Measurements from ENCODE around the gene ENGASE. TPM values are rescaled to one million over a fixed set of nuclear protein-coding genes. Genes with fewer than 3 reads are reported as not detected.

Gene ENGASE
- total and polyA plus RNA-seq, 9 of the 15 experiments (the other 6 are each of a cell fraction or from before 2014, with no cell fraction given), result 0.06 to 45.5 (median 13.9) TPM

GRCh38 chr17:79135628-79136405 is 61.2 kb downstream of the ENGASE start:
- peaks cover 21 to 62% of the 10 kb centered on the region in 2 experiments for H3K27me3 ChIP-seq (ENCODE audit: control insufficient read depth in 2 of 2, insufficient read depth in 2 of 2, low read length in 2 of 2)
- no peaks in the 10 kb centered on the region for H3K79me2 ChIP-seq (ENCODE audit: control insufficient read depth, insufficient read depth, low read length)
- ATAC-seq (no peak), FAIRE-seq (no peak), DNase-seq (ENCODE audit: extremely low read depth in 1 of 4, low spot score in 3 of 4) (no peak)
- in situ Hi-C loops (cut with MboI), result no loop called here
- no peaks in the 10 kb centered on the region for H3K36me3 ChIP-seq (ENCODE audit: control insufficient read depth, insufficient read depth, low read length)
- intact Hi-C loops (cut with micrococcal nuclease), result no loop called here
- ChIA-PET CTCF (ENCODE audit: low intra/inter-chr PET ratio) (interaction anchor here (0.5 kb wide), 1 partner anchor 46 kb away, joined by 3 read pairs; no protein-coding TSS in a partner anchor), POLR2A (no interaction called here)
- H3K4me1 ChIP-seq (replicated peaks in 1 of 2; ENCODE audit: control insufficient read depth in 2 of 2, insufficient read depth in 2 of 2, low read length in 2 of 2), result peaks cover 0 to 6% of the 10 kb centered on the region in 2 experiments; a peak in 2 of 5 replicates
- H3K4me3 ChIP-seq, result no peak overlapping the region
- H2AFZ ChIP-seq (ENCODE audit: low read depth, low read length), result no peak overlapping the region
- peaks cover 17% of the 10 kb centered on the region for H4K20me1 ChIP-seq (replicated peaks; ENCODE audit: control insufficient read depth, insufficient read depth, low read length)
- WGBS (ENCODE audit: insufficient coverage, low coverage, missing lambda C conversion rate), result under 1% methylated on average over 19 of the region's 24 CpGs
- no peaks in the 10 kb centered on the region for H3K9me3 ChIP-seq (replicated peaks; ENCODE audit: control insufficient read depth, insufficient read depth, low read depth, low read length)
- H3K9ac ChIP-seq (ENCODE audit: insufficient read depth in 1 of 2, low read depth in 2 of 2, low read length in 2 of 2), result no peak overlapping the region
- BruUV-seq (replicated peaks), result no TSS peak
- H3K27ac ChIP-seq (ENCODE audit: extremely low read depth, low read depth, low read length), result no peak overlapping the region
- H3K4me2 ChIP-seq (ENCODE audit: insufficient read depth, low read length), result no peak overlapping the region
- peaks cover 4% of the 10 kb centered on the region for H3K9me1 ChIP-seq (ENCODE audit: control insufficient read depth, insufficient read depth, low read length)
- TF ChIP-seq ZNF280A (IDR thresholded peaks at IDR 0.05; ENCODE audit: low read depth, partially characterized antibody) (no peak), NR1H2 (CRISPR knock-in tag; IDR thresholded peaks at IDR 0.05) (no peak), LEF1 (IDR thresholded peaks at IDR 0.05) (no peak), ZNF311 (CRISPR knock-in tag; IDR thresholded peaks at IDR 0.05) (no peak), ZNF398 (CRISPR knock-in tag; IDR thresholded peaks at IDR 0.05) (no peak), PTBP1 (IDR thresholded peaks at IDR 0.05; ENCODE audit: low read depth, low read length) (no peak), GTF2F1 (IDR thresholded peaks at IDR 0.05; ENCODE audit: low read depth, low read length) (no peak), MLX (CRISPR knock-in tag; conservative IDR thresholded peaks at IDR 0.05) (no peak), NCOA2 (IDR thresholded peaks at IDR 0.05; ENCODE audit: partially characterized antibody in 2 of 2) (no peak), FOSL1 (tag; conservative IDR thresholded peaks at IDR 0.05) (no peak), PRMT5 (CRISPR knock-in tag; IDR thresholded peaks at IDR 0.05) (no peak), TAF9B (IDR thresholded peaks at IDR 0.05; ENCODE audit: partially characterized antibody) (no peak), ZNF592 (IDR thresholded peaks at IDR 0.05) (no peak)
